Measurements from ENCODE around the gene CCL7.
"Not testable (repeated sequence)": the region's sequence is repeated elsewhere in the genome, so short reads cannot be mapped to it uniquely, and the experiment has no call there.

The CCL7 gene

DNA sequence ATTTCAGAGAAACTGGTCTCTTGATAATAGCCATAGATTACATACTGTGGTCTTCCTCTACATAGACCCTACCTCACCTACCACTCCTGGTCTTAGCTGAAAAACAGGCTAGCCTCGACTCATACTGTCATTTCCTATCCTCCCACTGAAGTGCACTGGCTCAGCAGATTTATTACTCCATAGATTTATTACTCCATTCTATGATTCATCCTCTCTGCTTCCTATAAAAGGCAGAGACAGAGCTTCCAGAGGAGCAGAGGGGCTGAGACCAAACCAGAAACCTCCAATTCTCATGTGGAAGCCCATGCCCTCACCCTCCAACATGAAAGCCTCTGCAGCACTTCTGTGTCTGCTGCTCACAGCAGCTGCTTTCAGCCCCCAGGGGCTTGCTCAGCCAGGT is at the start of gene CCL7:
CCL7 (plus strand) TSS at position 253 of the 400 bp plus-strand sequence; CDS start at position 323, 70 bp downstream.
- Histone ChIP-seq H3K4me1 (ENCODE audit: control insufficient read depth, insufficient read depth, low read length) (peaks cover 14% of the 10 kb centered on the region), H3K9ac (ENCODE audit: low read length) (no peak within 1 kb of the TSS), H3K27me3 (replicated peaks; ENCODE audit: control insufficient read depth, insufficient read depth, low read length) (no peaks in the 10 kb centered on the region), H3K36me3 (ENCODE audit: control insufficient read depth, insufficient read depth, low read length, severe bottlenecking) (no peaks in the 10 kb centered on the region), H3K4me3 (ENCODE audit: low read length) (no peak within 1 kb of the TSS), H3K9me3 (ENCODE audit: control insufficient read depth, low read length) (no peaks in the 10 kb centered on the region)
- no peak for DNase-seq (ENCODE audit: low read depth)

DNA sequence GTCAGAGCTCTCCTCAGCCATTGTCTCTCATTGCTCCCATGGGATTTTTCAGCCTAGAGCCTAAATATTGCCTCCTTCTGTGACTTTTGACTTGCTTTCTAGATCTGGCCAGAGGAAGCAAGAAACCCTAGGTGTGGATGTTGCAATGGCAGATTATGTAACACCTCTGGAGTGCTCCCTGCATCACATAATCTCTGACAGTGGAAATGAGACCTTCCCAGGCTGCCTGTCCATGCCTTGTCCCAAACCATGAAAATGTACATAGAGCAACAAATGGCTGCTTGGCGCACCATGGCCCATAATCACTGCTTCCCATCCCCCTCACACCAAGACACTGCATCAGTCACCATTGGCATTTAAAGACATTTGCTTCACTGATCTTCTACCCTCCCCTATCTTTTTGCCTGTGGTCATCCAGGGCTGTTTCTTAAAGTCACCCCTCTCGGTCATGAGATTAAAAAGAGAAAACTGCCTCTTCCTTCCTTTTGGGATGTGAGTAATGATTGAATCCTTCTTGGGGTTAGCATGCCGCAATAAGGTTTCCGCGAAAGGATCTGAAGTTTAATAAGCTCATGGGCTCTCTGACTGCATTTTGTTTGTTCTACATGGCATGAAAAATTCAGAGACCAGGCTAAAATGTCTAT is 49.1 kb upstream of the CCL7 start:
- Histone ChIP-seq H3K36me3 (ENCODE audit: control insufficient read depth, insufficient read depth, low read length, severe bottlenecking) (no peaks in the 10 kb centered on the region), H3K9ac (ENCODE audit: low read length) (no peak overlapping the region), H3K4me1 (ENCODE audit: control insufficient read depth, insufficient read depth, low read length) (peaks cover 45% of the 10 kb centered on the region), H3K27me3 (replicated peaks; ENCODE audit: control insufficient read depth, insufficient read depth, low read length) (no peaks in the 10 kb centered on the region), H3K9me3 (ENCODE audit: control insufficient read depth, low read length) (no peaks in the 10 kb centered on the region), H3K4me3 (ENCODE audit: low read length) (no peak overlapping the region)
- DNase-seq (ENCODE audit: low read depth), result no peak

DNA sequence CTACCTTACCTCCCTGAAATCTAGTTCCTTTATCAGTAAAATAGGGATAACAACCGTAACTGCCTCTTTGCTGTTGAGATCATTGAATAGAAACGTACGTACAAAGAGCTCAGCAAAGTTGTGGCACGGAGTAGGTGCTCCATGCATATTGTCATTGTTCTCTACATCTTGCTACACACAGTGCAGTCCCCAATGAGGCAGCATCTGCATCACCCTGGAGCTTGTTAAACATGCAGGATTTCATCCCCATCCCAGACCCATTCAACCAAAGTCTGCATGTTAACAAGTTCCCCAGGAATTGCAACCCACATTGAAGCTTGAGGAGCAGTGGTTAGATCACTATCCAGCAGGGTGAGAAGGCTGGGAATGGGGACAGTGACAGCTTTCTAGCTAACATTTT is 48.6 kb upstream of the CCL7 start:
- no peak for DNase-seq (ENCODE audit: low read depth)
- peaks cover 45% of the 10 kb centered on the region for H3K4me1 ChIP-seq (ENCODE audit: control insufficient read depth, insufficient read depth, low read length)
- H3K27me3 ChIP-seq (replicated peaks; ENCODE audit: control insufficient read depth, insufficient read depth, low read length), result no peaks in the 10 kb centered on the region

DNA sequence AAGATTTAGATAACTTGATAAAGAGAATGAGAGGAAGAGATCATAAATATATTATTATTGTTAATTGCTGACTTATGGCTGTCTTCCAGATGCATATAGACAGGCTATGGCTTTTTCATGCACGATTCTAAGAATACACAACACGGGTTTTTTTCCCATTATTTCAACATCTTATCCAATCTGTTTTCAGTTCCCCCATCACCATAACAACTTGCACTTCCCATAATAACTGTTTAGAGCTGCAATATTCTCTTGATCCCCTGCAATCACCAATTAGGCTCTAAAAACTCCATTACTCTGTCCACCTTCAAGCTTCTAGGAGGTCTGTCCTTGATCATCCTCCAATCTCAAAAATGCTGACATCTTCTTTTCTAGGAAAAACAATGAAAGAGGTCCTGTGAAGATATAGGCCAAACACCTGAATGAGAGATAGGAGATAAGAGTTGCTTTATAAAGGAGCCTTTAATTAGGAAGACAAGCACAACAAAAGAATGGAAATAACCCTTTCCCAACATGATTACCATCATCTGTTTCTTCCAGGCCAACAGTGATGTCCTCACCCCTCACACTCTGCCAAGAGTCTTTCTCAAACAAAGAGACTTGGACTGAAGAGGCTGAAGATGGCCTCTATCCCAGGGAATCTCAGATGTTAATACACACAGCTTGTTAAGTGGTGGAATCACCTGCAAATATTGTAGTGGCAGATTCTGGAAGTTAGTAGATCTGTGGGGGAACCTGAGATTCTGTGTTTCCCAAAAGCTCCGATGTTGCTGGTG is 47.1 kb upstream of the CCL7 start:
- Histone ChIP-seq H3K4me3 (ENCODE audit: low read length) (no peak overlapping the region), H3K36me3 (ENCODE audit: control insufficient read depth, insufficient read depth, low read length, severe bottlenecking) (no peaks in the 10 kb centered on the region), H3K4me1 (ENCODE audit: control insufficient read depth, insufficient read depth, low read length) (peaks cover 45% of the 10 kb centered on the region), H3K27me3 (replicated peaks; ENCODE audit: control insufficient read depth, insufficient read depth, low read length) (no peaks in the 10 kb centered on the region), H3K9ac (ENCODE audit: low read length) (no peak overlapping the region), H3K9me3 (ENCODE audit: control insufficient read depth, low read length) (no peaks in the 10 kb centered on the region)
- DNase-seq (ENCODE audit: low read depth), result no peak

More for the DNA sequence above, 48.6 kb upstream of the CCL7 start:
- Histone ChIP-seq H3K36me3 (ENCODE audit: control insufficient read depth, insufficient read depth, low read length, severe bottlenecking) (no peaks in the 10 kb centered on the region), H3K9me3 (ENCODE audit: control insufficient read depth, low read length) (no peaks in the 10 kb centered on the region), H3K9ac (ENCODE audit: low read length) (no peak overlapping the region), H3K4me3 (ENCODE audit: low read length) (no peak overlapping the region)

DNA sequence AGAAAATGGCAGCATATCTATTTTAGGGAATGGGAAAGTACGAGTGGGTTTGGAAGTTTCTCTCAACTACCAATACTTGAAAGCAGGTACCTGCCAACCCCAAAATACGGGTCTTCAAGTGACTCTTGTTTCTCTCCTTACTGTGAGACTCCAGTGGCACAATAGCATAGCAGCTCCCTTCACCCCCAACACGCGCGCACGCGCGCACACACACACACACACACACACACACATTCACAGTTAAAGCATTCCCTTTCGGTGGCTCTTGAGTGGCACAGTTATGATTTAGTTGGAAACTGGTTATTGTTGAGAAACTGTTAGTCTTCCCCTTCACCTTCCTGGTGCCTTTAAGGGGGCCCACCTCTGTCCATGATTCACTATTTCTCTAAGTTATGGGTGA is 45.0 kb upstream of the CCL7 start:
- no peak overlapping the region for H3K4me3 ChIP-seq (ENCODE audit: low read length)
- H3K4me1 ChIP-seq (ENCODE audit: control insufficient read depth, insufficient read depth, low read length), result peaks cover 30% of the 10 kb centered on the region

DNA sequence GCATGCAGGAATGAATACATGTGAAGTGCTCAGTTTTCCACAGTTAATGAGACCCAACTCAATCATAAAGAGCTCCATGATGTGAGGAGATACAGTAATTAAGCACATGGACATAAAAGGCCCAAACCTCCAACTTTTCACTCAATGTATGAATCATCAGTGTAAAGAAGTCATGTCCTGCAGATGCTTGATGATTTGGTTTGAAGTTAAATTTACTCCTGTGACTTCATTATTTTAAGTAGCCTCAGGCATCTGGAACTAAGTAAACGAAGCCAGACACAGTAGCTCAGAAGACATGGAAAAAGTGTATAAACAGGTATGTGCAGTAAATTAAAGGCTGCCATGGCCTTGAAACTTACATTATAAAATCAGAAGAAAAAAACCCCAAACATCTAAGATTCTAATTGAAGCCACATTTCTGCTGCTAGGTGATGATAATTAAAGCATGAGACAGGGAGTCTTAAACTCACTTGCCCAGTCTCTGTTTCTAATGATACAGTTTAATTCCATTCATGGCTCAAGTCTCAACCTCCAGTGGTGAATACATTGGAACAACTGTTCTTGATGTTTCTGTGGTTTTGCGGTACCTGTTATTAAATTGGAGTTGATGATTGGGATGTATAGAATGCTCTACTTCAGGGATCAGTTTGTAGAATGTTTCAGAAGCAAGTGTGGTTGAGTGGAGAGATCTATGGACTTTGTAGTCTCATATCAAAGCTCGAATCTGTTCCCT is 43.8 kb upstream of the CCL7 start:
- peaks cover 19% of the 10 kb centered on the region for H3K4me1 ChIP-seq (ENCODE audit: control insufficient read depth, insufficient read depth, low read length)
- peaks cover 14% of the 10 kb centered on the region for H3K9me3 ChIP-seq (ENCODE audit: control insufficient read depth, low read length)
- H3K9ac ChIP-seq (ENCODE audit: low read length), result no peak overlapping the region
- H3K36me3 ChIP-seq (ENCODE audit: control insufficient read depth, insufficient read depth, low read length, severe bottlenecking), result no peaks in the 10 kb centered on the region
- DNase-seq (ENCODE audit: low read depth), result peak; percentile 27
- H3K4me3 ChIP-seq (ENCODE audit: low read length), result no peak overlapping the region
- H3K27me3 ChIP-seq (replicated peaks; ENCODE audit: control insufficient read depth, insufficient read depth, low read length), result no peaks in the 10 kb centered on the region

More for the DNA sequence above, 45.0 kb upstream of the CCL7 start:
- Histone ChIP-seq H3K27me3 (replicated peaks; ENCODE audit: control insufficient read depth, insufficient read depth, low read length) (no peaks in the 10 kb centered on the region), H3K9ac (ENCODE audit: low read length) (no peak overlapping the region), H3K9me3 (ENCODE audit: control insufficient read depth, low read length) (peaks cover 8% of the 10 kb centered on the region), H3K36me3 (ENCODE audit: control insufficient read depth, insufficient read depth, low read length, severe bottlenecking) (no peaks in the 10 kb centered on the region)
- no peak for DNase-seq (ENCODE audit: low read depth)

DNA sequence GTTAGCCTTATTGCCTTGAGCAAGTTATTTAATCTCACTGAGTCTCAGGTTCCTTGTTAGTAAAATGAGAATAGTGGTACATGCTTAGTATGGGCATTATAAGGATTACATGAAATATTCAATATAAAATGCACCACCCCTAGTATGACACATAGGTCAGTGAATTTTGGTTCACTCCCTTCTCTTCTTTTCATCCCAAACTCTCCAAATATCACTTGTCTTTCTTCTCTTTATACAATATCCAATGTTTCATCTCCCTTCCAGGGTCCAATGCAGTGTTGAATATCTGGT is 43.3 kb upstream of the CCL7 start:
- Histone ChIP-seq H3K4me3 (ENCODE audit: low read length) (no peak overlapping the region), H3K27me3 (replicated peaks; ENCODE audit: control insufficient read depth, insufficient read depth, low read length) (no peaks in the 10 kb centered on the region), H3K9me3 (ENCODE audit: control insufficient read depth, low read length) (peaks cover 14% of the 10 kb centered on the region), H3K9ac (ENCODE audit: low read length) (no peak overlapping the region), H3K4me1 (ENCODE audit: control insufficient read depth, insufficient read depth, low read length) (peaks cover 15% of the 10 kb centered on the region), H3K36me3 (ENCODE audit: control insufficient read depth, insufficient read depth, low read length, severe bottlenecking) (no peaks in the 10 kb centered on the region)
- no peak for DNase-seq (ENCODE audit: low read depth)

DNA sequence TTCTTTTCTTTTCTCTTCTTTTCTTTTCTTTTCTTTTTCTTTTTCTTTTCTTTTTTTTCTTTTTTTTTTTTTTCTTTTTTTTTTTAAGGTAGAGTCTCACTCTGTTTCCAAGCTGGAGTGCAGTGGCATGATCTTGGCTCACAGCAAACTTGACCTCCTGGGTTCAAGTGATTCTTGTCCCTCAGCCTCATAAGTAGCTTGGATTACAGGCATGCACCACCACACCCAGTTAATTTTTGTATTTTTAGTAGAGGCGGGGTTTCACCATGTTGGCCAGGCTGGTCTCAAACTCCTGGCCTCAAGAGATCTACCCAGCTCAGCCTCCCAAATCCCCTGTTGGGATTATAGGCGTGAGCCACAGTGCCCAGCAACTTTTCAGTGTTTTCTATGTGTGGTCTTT is 42.7 kb upstream of the CCL7 start:
- H3K4me3 ChIP-seq (ENCODE audit: low read length); DNase-seq (ENCODE audit: low read depth); H3K36me3 ChIP-seq (ENCODE audit: control insufficient read depth, insufficient read depth, low read length, severe bottlenecking); H3K9ac ChIP-seq (ENCODE audit: low read length); H3K27me3 ChIP-seq (replicated peaks; ENCODE audit: control insufficient read depth, insufficient read depth, low read length): not testable (repeated sequence)
- Histone ChIP-seq H3K9me3 (ENCODE audit: control insufficient read depth, low read length) (peaks cover 14% of the 10 kb centered on the region), H3K4me1 (ENCODE audit: control insufficient read depth, insufficient read depth, low read length) (peaks cover 13% of the 10 kb centered on the region)

DNA sequence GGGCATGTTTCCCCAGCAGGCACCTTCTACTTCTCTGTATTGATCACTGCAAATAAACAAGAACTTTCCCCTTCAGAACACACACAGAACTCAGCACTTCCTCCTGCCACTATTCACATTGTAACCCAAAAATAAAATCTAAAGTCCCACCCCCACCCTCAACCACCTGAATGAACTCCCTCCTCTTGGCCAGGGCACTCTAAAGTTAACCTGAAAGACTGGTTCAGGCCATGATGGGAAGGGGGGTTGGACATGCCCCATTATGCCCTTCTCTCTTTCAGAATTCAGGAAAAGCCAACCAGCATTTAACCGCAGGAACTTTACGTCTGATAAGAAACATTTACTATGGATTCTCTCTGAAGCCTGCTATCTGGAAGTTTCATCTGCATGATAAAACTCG is 42.3 kb upstream of the CCL7 start:
- H3K9ac ChIP-seq (ENCODE audit: low read length), result no peak overlapping the region
- DNase-seq (ENCODE audit: low read depth), result no peak
- no peaks in the 10 kb centered on the region for H3K27me3 ChIP-seq (replicated peaks; ENCODE audit: control insufficient read depth, insufficient read depth, low read length)
- no peak overlapping the region for H3K4me3 ChIP-seq (ENCODE audit: low read length)
- peaks cover 14% of the 10 kb centered on the region for H3K9me3 ChIP-seq (ENCODE audit: control insufficient read depth, low read length)
- no peaks in the 10 kb centered on the region for H3K36me3 ChIP-seq (ENCODE audit: control insufficient read depth, insufficient read depth, low read length, severe bottlenecking)
- H3K4me1 ChIP-seq (ENCODE audit: control insufficient read depth, insufficient read depth, low read length), result peaks cover 11% of the 10 kb centered on the region

DNA sequence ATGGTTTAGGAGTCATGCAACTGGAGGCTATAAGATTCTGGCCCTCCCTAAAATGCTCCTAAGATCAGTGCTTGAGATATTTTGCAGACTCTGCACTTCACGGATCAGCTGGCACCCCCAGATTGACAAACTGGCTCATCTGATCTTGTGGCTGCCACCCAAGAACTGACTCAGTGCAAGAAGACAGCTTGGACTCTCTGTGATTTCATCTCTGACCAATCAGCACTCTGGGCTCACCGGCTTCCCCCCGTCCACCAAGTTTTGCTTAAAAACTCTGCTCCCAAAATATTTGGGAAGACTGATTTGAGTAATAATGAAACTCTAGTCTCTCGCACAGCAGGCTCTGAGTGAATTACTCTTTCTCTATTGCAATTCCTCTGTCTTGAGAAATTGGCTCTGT is 41.2 kb upstream of the CCL7 start:
- no peaks in the 10 kb centered on the region for H3K27me3 ChIP-seq (replicated peaks; ENCODE audit: control insufficient read depth, insufficient read depth, low read length)
- DNase-seq (ENCODE audit: low read depth), result no peak
- peaks cover 14% of the 10 kb centered on the region for H3K9me3 ChIP-seq (ENCODE audit: control insufficient read depth, low read length)
- H3K4me3 ChIP-seq (ENCODE audit: low read length), result no peak overlapping the region
- peaks cover under 1% of the 10 kb centered on the region for H3K4me1 ChIP-seq (ENCODE audit: control insufficient read depth, insufficient read depth, low read length)
- no peak overlapping the region for H3K9ac ChIP-seq (ENCODE audit: low read length)
- no peaks in the 10 kb centered on the region for H3K36me3 ChIP-seq (ENCODE audit: control insufficient read depth, insufficient read depth, low read length, severe bottlenecking)

DNA sequence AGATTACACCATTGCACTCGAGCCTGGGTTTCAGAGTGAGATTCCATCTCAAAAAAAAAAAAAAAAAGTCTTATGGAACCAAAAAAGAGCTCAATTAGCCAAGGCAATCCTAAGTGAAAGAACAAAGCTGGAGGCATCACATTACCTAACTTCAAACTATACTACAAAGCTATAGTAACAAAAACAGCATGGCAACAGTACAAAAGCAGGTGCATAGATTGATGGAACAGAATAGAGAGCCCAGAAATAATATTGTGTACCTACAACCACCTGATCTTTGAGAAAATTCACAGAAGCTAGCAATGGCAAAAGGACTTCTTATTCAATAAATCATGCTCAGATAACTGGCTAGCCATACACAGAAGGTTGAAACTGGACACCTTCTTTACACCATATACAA is 39.7 kb upstream of the CCL7 start:
- no peaks in the 10 kb centered on the region for H3K36me3 ChIP-seq (ENCODE audit: control insufficient read depth, insufficient read depth, low read length, severe bottlenecking)
- no peaks in the 10 kb centered on the region for H3K27me3 ChIP-seq (replicated peaks; ENCODE audit: control insufficient read depth, insufficient read depth, low read length)
- peaks cover 9% of the 10 kb centered on the region for H3K4me1 ChIP-seq (ENCODE audit: control insufficient read depth, insufficient read depth, low read length)
- no peak overlapping the region for H3K4me3 ChIP-seq (ENCODE audit: low read length)
- H3K9ac ChIP-seq (ENCODE audit: low read length), result no peak overlapping the region
- DNase-seq (ENCODE audit: low read depth), result no peak
- H3K9me3 ChIP-seq (ENCODE audit: control insufficient read depth, low read length), result peaks cover 14% of the 10 kb centered on the region
